Measurements from ENCODE around the gene DNAJA2. TPM values are rescaled to one million over a fixed set of nuclear protein-coding genes. Genes with fewer than 3 reads are reported as not detected.
"Not testable (repeated sequence)": the region's sequence is repeated elsewhere in the genome, so short reads cannot be mapped to it uniquely, and the experiment has no call there.

DNAJA2 gene
- 46.5 TPM for total RNA-seq

GRCh38 chr16:46973207-46973995 lies at the start of gene DNAJA2:
Gene DNAJA2, minus strand, starts transcription at chr16:46973674. Its CDS starts 102 bp downstream, at chr16:46973572.
- ATAC-seq: peak; percentile 100
- intact Hi-C loops (cut with DNase I): no loop called here
- peak; percentile 97 for DNase-seq (ENCODE audit: low spot score)

- ATAC-seq: no peak
- intact Hi-C loops (cut with DNase I): no loop called here
- DNase-seq (ENCODE audit: low spot score): no peak
These were observed 46.1 kb upstream of the DNAJA2 start for GRCh38 chr16:47019568-47019967.

DNA sequence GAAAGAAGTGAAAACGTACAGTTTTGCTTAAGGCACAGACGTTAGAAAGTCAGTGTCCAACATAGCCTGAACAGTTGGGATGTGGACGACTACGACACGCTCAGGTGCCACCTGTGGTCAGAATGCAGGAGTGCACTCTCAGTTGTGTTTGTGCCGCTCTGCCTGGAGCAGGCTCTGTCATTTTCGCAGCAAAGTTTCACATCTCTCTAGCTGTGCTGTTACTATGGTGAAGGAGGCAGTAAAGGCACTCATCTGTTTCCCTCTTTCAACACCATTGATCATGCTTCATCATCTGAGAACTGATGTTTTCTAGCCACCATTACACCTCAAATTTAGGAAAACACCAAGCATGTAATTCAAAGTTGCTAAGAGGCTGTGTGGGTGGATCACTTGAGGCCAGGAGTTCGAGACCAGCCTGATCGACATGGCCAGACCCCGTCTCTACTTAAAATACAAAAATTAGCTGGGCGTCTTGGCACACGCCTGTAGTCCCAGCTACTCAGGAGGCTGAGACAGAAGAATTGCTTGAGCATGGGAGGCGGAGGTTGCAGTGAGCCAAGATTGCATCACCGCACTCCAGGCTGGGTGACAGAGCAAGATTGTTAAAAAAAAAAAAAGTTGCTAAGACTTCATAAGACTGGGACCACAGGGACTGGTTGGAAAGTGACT lies 44.9 kb upstream of the DNAJA2 start:
- ATAC-seq (no peak), DNase-seq (ENCODE audit: low spot score) (no peak)
- intact Hi-C loops (cut with DNase I): no loop called here

DNA sequence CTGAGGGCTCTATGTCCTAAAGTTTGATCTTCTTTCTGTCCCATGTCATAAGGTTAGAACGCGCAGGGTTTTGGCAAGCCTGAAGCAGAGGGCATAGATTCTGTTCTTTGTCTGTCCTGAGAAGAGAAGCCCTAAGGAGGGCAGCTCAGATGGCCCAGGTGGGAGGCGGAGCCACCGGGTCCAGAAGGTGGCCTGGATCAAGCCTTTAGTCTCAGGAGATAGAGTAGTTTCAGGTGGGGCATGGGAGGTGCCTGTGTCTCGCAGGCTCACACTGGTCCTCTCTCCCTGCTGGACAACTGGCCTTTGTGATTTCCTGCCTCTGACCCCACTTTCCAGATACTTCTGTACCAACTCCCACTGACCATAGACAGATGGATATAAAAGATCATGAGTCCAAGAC lies 44.2 kb upstream of the DNAJA2 start:
- intact Hi-C loops (cut with DNase I): no loop called here
- DNase-seq (ENCODE audit: low spot score): no peak
- no peak for ATAC-seq

DNA sequence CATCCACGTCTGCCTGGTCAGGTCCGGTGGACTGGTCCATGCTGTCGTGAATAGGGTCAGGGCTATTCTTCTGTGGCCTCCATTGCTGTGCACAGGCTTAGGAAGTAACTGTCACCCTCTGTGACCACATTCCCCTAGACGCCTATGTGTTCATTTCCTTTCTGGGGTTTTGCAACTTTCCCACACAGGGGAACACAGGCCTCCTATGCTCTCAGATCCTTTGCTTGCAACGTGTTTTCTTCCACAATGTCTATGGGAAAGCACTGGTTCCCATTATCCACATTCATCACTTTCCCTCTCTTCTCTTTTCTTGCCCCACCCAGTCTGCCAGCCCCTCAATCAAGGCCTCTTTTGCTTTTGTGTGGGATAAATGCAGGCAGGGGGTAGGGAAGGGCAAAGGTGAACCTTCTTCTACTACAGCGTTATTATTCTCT lies 43.2 kb upstream of the DNAJA2 start:
- ATAC-seq (no peak), DNase-seq (ENCODE audit: low spot score) (no peak)
- intact Hi-C loops (cut with DNase I): no loop called here

DNA sequence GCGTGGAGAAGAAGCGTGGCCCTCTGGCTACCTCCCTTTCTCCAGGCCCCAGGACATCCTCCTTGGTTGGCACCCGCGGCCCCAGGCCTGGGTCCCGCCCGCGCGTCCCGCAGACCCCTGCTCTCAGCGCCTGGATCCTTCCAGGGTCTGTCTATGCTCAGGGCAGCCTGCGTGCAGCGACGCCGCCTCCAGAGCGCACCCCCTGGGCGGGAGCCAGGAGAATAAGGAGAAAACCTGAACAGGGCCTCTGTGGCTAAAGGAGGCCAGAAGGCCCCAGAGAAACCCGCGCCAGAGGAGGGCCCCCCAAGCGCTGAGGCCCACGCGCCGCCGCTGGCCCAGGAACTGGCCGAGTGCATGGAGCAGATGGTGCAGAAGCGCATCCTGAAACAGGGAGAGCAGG lies 40.4 kb upstream of the DNAJA2 start:
- DNase-seq (ENCODE audit: low spot score) (no peak), ATAC-seq (no peak)
- intact Hi-C loops (cut with DNase I): no loop called here

- intact Hi-C loops (cut with DNase I): no loop called here
- DNase-seq (ENCODE audit: low spot score): no peak
- ATAC-seq: no peak
These were observed 39.7 kb upstream of the DNAJA2 start for GRCh38 chr16:47013172-47013571.

- DNase-seq (ENCODE audit: low spot score); intact Hi-C loops (cut with DNase I); ATAC-seq: not testable (repeated sequence)
These were observed 37.3 kb upstream of the DNAJA2 start for GRCh38 chr16:47010812-47011211.

- no peak for DNase-seq (ENCODE audit: low spot score)
- ATAC-seq: no peak
- intact Hi-C loops (cut with DNase I): no loop called here
These were observed 35.1 kb upstream of the DNAJA2 start for GRCh38 chr16:47008612-47009011.

GRCh38 chr16:47008174-47008573 lies 34.7 kb upstream of the DNAJA2 start:
- intact Hi-C loops (cut with DNase I): no loop called here
- no peak for ATAC-seq
- DNase-seq (ENCODE audit: low spot score): no peak

DNA sequence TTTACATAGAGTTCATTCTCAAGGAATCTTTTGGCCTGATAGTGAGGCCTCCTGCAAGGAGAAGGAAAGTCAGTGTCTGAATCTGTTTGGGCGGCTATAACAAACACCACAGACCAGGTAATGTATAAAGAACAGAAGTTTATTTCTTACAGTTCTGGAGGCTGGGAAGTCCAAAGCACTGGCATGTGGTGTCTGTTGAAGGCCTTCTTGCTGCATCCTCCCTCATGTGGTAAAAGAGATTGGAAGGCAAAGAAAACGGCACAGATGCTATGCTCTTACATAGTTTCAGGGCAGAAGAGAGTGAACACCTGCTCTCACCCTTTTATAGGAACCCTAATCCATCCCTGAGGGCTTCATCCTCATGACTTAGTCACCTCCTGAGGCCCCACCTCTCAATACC lies 31.2 kb upstream of the DNAJA2 start:
- intact Hi-C loops (cut with DNase I): no loop called here
- DNase-seq (ENCODE audit: low spot score): no peak
- no peak for ATAC-seq

DNA sequence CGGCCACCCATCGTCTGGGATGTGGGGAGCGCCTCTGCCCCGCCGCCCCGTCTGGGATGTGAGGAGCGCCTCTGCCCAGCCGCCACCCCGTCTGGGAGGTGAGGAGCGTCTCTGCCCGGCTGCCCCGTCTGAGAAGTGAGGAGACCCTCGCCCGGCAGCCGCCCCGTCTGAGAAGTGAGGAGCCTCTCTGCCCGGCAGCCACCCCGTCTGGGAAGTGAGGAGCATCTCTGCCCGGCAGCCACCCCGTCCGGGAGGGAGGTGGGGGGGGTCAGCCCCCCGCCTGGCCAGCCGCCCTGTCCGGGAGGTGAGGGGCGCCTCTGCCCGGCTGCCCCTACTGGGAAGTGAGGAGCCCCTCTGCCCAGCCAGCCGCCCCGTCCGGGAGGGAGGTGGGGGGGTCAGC lies 26.6 kb upstream of the DNAJA2 start:
- ATAC-seq; DNase-seq (ENCODE audit: low spot score); intact Hi-C loops (cut with DNase I): not testable (repeated sequence)

DNA sequence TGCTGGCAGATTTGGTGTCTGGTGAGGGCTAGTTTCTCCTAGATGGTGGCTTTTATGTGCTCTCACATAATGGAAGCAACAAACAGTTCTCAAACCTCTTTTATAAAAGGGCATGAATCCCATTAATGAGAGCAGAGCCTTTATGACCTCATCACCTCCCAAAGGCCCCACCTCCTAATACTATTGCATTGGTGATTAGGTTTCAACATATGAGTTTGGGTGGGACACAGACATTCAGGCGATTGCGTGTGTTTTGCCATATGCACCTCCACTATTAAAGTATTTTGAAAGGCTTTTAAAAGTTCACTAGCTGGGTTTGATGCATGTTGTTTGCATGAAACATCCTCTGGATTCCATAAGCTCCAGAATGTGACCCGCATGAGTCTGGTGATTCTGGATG lies 24.4 kb upstream of the DNAJA2 start:
- intact Hi-C loops (cut with DNase I): no loop called here
- no peak for DNase-seq (ENCODE audit: low spot score)
- ATAC-seq: no peak

DNA sequence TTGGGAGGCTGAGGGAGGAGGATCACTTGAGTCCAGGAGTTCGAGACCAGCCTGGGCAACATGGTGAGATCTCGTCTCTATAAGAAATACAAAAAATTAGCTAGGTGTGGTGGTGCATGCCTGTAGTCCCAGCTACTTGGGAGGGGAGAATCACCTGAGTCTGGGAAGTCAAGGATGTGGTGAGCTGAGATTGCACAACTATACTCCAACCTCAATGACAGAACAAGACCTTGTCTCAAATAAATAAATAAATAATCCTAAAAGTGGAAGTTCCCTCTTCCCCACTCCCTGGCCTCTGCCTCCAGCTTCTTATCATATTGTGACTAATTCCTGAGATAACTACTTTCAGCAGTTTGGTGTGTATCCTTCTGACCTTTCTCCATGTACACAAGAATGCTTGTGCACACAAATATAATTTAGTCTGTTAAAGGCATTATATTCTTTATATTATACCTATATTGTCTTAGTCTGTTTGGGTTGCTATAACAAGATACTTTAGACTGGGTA lies 23.5 kb upstream of the DNAJA2 start:
- intact Hi-C loops (cut with DNase I): no loop called here
- DNase-seq (ENCODE audit: low spot score): no peak
- no peak for ATAC-seq

DNA sequence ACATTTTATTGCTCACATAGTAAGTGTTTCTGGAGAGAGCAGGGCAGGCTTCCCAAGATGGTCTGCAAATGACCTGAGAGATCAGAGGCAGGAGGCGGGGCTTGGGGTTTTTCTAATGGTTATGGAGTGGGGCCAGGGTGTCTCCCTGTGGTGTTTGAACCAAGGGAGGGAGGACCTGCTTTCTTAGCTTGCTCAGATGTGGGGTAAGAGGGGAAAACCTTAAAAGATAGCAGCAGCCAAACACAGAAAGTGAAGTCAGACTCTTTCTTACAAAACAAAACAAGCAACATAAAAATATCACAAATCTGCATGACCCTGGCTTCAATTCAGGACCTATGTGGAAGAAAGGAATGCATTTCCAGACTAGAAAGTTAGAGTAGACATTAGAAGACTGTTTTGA lies 22.9 kb upstream of the DNAJA2 start:
- intact Hi-C loops (cut with DNase I): no loop called here
- DNase-seq (ENCODE audit: low spot score) (no peak), ATAC-seq (no peak)

GRCh38 chr16:46991729-46992704 lies 18.5 kb upstream of the DNAJA2 start:
- no peak for ATAC-seq

GRCh38 chr16:46986896-46987295 lies 13.4 kb upstream of the DNAJA2 start:
- intact Hi-C loops (cut with DNase I): no loop called here
- ATAC-seq: peak; percentile 58
- no peak for DNase-seq (ENCODE audit: low spot score)

More at GRCh38 chr16:46991729-46992704, 18.5 kb upstream of the DNAJA2 start:
- intact Hi-C loops (cut with DNase I): no loop called here
- no peak for DNase-seq (ENCODE audit: low spot score)

DNA sequence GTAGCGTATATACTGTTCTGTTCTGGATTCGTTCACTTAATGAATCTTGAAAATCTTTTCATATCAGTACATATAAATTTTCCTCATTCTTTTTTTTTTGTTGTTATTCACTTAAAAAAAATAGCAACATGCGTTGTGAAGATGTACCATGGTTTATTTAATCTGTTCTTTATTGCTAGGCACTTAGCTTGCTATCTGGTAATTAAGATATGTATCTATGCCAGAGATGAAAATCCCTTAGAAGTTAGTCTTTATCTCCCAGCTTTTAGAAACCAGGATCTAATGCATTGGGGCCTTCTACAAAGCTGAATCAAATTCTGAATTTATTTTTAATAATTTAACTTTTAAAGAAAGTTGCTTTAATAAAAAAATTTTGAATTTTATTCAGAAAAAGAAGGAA lies 13.0 kb upstream of the DNAJA2 start:
- no peak for ATAC-seq

GRCh38 chr16:46982335-46982734 lies 8.9 kb upstream of the DNAJA2 start:
- ATAC-seq: no peak
- no peak for DNase-seq (ENCODE audit: low spot score)
- intact Hi-C loops (cut with DNase I): no loop called here

More for the DNA sequence above, 13.0 kb upstream of the DNAJA2 start:
- DNase-seq (ENCODE audit: low spot score): no peak
- intact Hi-C loops (cut with DNase I): no loop called here

Data from sciatic nerve (tissue), 2 donors.